NCI-H2107 treated with DMSO at 0.1 percent for 48 hours (cell line): ENCODE measurements around the gene MNT.

Experiments used
- DNase-seq: peaks from one replicate; lab custom pipeline; 2025; ENCODE audit not compliant: unreplicated experiment; lab: John Stamatoyannopoulos, UW

MNT gene

DNA sequence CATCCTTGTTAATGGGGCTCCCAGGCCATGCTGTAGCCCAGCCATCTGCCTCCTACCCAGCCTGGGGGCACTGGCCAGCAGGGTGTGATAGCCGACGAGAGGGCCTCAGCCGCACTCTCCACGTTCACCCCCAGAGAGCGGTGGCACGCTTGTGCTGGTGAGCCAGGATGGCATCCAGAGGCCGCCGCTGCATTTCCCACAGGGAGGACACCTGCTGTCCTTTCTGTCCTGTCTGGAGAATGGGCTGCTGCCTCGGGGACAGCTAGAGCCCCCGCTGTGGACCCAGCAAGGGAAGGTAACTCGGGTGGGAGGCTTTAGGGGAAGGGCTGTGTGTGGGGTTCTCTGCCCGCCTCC is 36.1 kb downstream of the MNT start:
- no peak for DNase-seq

DNA sequence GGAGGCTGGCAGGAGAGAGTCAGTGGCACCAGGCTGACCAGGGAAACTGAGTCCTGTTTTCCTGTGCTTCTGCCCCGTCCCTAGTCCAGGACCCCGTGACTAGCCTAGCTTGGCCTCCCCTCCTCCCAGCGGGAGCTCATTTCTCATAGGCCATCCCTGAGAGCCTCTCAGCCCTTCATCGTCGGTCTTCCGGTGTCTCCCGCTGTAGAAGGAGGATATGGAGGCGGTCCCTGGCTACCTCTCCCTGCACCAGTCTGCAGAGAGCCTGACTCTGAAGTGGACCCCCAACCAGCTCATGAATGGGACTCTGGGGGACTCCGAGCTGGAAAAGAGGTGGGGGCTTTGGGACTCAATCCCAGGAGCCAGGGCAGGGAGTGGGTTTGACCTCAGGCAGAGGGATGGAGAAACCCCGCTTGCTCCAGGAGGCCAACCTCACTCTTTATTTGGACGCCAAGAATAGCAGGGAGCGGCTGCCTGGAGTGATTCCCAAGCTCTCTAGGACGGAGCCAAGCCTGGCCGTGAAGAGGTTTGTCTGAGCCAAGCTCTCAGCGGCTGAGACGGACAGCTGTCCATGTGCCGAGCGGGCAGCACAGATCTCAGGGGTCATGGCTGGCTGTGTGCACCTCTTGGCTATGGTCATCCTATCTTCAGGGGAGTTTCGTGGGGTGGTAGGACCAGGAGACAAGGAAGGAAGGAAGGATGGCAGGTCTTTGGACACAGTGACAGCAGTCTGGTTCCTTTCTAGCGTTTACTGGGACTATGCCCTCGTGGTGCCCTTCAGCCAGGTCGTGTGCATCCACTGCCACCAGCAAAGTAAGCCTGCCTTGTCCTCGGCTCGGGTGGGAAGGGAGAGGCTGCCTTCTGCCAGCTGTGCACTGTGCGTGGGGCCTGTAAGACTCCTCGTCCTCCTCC is 36.8 kb downstream of the MNT start:
- DNase-seq = no peak

DNA sequence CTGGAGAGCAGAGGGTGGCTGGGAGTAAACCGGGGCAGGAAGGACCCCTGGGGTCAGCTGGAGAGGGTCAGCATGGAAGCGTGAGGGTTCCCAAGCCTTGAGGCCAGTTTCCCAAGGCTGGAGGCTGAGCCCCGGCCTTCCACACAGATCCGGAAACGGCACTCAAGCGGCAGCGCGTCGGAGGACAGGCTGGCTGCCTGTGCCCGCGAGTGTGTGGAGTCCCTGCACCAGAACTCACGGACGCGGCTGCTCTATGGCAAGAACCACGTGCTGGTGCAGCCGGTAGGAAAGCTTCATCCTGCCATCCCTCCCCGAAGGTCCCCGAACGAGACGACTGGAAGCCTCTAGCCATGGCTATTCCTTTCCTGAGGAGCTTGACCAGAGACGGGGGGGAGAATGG is 37.5 kb downstream of the MNT start:
- no peak for DNase-seq

DNA sequence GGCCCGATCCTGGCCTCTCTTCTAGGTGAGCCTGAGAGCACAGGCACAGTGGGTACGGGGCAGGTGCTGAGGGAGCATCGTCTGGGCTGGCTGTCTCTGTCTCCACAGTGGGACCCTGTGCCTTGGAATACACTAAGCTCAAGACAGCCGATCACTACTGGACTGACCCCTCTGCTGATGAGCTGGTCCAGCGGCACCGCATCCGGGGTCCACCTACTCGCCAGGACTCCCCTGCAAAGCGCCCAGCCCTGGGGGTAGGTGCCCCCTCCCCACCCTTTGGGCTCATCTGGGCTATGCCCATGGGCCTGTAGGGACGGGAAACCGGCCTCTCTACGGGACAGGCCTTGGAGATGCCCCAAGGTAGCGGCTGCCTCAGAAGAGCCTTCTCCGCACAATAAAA is 38.0 kb downstream of the MNT start:
- DNase-seq = no peak

DNA sequence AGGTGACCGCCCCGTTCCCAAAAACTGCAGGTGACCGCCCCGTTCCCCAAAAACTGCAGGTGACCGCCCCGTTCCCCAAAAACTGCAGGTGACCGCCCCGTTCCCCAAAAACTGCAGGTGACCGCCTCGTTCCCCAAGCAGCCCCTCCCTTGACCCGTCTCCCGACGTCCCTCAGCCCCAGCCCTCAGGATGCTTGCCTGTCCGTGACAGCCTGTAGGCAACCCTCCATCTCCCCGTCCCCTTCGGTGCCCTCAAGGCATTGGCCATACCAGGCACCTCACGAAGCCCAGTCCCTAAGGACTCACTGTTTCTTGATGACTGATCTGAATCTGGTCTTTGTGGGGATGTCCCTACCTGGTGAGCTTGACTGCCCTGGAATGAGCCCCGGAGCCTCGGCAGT is 38.4 kb downstream of the MNT start:
- DNase-seq = no peak

DNA sequence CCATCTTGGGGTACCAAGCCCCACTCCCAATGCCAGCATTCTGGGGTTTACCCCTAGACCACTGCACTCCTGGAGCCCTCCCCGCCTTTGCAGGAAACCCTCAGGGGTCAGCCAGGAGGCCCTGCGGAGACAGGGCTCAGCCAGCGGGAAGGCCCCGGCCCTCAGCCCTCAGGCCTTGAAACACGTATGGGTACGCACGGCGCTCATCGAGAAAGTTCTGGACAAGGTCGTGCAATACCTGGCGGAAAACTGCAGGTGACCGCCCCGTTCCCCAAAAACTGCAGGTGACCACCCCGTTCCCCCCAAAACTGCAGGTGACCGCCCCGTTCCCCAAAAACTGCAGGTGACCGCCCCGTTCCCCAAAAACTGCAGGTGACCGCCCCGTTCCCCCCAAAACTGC is 38.8 kb downstream of the MNT start:
- no peak for DNase-seq

DNA sequence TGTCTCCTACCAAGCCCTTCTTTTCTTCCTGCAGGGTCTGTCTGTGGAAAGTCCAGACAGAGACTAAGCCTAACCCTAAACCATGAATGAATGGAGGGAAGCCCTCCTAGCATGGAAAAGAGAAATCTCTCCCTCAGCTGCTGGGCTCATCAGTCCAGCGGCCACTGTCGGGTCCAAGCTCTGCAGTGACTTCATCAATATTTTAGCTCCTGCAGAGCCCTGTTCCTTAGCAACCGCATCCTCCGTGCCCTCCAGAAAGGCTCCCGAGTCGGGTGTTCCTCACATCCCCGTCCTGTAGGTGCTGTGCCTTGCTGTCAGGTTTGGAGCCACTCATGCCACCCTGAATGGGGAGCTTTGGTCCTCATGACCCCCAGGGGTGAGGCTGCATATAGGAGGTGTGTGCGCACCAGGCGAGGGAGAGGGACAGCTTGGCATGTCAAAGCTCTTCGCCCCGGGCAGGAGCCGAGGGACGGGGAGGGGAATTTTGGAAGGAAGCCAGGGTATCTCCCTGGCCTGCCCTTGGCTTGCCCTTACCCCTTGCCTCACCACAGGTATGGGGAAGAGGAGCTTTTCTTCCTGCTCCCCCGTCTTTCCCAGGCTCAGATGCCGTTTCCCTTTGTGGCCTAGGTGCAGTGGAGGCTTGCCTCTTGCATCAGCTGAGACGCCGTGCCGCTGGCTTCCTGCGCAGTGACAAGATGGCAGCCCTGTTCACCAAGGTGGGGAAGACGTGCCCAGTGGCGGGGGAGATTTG is 39.7 kb downstream of the MNT start:
- DNase-seq = no peak

DNA sequence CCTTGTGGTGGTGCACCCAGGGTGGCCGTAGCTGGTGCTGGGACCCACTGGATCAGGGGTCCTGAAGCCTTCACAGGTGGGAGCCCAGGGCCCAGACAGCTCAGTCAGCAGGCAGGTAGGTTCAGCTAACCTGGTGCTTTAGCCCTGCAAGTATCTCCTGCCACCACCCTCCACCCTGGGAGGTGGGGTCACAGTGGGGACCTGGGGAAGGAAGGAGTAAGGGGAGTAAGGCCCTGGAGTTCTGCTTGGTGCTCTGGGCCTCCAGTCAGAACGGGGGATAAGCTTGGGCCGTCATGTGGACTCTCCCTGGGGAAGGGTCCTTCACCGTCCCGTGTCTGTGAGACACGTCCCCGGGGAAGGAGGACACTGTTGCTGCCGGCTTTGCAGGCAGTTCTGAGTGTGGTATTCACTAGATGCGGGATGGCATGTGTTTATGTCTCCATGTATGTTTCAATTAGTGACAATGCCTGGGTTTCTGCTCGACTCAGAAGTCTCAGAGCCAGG is 42.9 kb downstream of the MNT start:
- DNase-seq = no peak

DNA sequence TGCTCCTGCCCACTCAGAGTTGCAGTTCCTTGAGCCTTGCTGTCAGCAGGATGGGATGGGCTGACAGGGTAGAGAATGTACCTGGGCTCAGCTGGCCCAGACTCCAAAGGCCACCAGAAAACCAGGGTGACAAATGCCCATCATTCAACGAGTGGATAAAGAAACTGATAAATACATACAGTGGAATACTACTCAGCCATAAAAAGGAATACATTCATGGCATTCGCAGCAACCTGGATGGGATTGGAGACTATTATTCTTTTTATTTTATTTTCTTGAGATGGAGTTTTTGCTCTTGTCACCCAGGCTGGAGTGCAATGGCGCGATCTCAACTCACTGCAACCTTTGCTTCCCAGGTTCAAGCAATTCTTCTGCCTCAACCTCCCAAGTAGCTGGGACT is 43.6 kb downstream of the MNT start:
- DNase-seq = no peak

DNA sequence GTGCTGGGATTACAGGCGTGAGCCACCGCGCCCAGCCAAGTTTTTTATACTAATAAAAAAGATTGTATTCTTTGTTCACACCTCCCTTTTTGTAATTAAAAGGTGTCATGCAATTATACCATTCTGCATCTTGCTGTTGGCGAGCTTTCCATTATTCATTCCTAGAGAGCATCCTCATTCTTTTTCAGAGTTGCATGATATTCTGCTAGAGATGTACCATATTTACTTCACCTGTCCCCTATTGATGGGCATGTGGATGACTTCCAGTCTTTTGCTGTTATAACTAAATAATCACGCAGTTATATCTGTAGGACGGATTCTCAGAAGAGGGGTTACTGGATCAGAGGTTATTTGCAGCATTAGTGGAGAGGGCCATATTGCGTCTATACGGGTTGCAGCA is 46.5 kb downstream of the MNT start:
- no peak for DNase-seq

DNA sequence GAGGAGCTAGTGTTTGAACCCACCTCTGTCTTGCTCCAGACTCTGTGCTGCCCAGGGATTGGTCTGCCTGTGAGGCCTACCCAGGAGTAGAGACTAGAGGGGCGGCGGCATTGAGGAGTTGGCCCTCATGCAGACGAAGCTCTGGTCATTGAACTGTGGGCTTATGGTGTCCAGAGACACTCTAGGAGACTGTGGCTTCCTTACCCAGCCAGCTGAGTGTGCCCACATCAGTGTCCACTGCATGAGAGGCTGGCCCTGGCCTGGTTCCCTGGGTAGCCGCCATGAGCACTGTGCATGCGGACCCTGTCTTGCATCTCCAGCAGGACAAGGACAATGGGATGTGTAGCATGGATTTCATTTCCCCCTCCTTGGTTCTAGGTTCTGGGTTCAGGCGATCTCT is 49.6 kb downstream of the MNT start:
- DNase-seq = no peak

DNA sequence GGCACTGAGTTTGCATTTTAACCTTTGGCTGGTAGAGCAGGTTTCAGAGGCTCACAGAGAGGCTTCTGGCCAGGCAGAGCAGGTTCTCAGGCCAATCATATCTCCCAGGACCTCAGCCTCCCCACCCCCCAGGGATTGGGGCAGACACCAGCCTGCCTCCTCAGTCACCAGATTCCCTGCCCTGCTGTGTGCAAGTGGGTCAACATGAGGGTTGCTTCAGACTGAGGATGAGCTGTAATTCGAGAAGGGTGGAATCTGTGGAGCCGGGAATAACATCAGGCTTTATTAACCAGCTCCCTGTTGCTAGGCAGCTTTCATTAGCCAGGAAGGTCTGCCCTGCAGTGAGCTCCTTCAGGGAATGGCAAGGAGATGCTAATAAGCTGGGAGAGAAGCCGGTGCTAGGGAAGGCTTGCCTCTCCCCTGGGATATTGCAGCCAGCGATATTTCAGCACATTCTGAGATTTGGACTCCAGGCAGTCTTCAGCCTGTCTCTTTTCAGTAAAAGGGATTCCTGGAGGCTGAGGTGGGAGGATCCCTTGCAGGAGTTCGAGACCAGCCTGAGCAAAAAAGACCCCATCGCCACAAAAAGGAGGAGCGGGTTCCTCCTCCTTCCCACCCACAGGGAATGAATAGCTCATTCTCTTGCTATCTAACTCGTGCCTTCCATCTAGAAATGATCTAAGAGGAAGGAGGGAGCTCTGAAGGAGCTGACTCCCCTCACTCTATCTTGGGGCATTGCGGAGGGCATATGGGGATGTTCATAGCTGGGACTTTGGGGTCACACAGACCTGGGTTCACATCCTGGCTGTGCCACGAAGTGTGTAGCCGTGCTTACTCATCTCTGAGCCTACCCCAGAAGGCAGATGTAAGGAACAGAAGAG is 52.8 kb downstream of the MNT start:
- peak; percentile 68 for DNase-seq

DNA sequence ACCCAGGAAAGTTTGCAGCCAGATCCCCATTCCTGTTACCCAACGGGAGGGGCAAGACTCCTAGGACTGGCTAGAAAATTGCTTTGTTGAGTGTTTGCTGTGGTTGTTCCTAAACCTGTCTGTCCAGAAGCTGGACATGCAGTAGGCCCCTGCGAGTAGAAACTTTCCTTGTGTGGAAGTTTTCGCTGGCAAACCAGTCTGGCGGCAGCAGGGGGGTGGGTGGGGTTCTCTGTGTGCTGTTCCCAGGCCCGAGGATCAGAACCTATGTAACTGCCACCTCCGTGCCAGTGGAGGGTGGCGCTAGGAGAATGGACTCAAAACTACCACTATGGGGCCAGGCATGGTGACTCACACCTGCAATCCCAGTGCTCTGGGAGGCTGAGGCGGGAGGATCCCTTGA is 54.4 kb downstream of the MNT start:
- no peak for DNase-seq

DNA sequence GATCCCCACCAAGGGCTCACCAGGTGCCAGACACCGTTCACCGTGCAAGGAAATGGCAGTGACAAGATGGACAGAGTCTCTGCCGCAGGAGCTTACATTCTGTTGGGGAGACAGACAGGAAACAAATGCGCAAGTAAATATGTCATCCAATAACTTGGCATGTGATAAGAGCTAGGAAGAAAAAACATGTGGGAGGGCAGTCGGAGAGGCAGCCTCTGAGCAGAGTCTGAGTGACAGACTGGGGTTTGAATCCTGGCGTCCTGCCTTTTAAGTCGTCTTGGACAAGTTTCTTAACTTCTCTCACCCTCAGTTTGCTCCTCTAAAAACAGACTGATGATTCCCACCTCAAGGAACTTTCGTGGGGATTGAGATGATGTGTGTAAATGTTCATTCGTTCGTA is 56.3 kb downstream of the MNT start:
- DNase-seq = no peak

DNA sequence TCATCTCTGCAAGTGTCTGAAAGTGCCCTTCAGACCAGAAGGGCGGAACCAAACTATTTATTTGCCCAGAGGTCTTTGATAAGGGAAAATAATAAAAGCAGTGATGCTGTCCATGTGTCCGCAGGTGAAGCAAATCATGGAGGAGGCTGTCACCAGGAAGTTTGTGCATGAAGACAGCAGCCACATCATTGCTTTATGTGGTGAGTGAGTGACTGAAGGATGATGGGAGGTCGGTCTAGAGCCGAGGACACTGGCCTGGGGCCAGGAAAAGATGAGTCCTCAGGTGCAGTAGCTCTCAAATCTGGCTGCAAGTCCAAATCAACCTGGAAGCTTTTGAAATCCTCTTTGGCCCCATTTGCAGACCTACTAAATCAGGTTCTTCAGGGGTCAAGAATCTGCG is 57.4 kb downstream of the MNT start:
- DNase-seq = no peak

DNA sequence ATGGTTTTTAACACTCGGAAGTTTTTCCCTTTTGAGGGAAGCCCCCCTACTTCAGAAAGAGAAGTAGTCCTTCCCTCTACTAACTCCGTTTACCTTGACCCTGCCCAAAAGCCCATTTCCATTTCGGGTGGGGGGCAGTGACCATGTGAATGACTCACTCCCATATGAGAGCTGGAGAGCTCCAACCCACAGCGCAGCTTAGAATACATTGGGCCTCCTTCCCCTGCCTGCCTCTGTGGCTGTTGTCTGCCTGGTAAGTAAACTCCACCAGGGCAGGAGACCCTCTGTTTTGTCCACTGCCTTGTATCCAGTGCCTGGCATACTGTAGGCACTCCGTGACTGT is 62.6 kb downstream of the MNT start:
- no peak for DNase-seq

DNA sequence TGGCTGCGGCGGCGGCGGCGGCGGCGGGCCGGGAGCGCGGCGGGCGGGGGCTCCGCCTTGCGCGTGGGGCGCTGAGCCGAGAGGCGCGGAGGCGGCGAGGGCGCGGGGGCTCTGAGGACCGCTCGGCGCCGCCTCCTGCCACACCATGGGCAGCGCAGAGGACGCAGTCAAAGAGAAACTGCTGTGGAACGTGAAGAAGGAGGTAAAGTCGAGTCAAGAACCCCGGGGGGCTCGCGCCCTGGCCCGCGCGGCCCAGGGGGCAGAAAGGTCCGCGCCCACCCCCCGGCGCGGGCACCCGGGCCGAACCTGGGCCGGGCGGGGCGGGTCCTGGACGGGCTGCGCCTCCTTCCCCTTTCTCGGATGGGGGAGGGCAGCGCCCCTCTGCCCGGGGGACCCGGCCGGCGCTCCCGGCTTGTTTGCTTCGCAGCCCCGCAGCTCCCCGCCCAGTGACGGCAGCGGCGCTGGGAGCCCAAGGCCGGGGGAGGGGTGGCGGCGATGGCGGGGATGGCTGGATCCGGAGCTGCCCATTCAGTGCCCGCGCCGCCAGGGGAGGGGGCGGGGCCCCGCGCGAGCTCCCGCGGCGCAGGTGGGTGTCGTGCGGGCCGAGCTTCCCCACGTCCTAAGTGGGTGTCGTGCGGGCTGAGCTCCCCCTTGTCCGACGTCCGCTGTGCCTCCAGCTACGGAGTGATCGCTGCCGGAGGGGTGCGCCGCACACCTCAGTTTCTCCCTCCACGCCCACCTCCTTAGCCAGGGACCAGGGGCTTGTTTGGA is 63.1 kb downstream of the MNT start:
- no peak for DNase-seq

DNA sequence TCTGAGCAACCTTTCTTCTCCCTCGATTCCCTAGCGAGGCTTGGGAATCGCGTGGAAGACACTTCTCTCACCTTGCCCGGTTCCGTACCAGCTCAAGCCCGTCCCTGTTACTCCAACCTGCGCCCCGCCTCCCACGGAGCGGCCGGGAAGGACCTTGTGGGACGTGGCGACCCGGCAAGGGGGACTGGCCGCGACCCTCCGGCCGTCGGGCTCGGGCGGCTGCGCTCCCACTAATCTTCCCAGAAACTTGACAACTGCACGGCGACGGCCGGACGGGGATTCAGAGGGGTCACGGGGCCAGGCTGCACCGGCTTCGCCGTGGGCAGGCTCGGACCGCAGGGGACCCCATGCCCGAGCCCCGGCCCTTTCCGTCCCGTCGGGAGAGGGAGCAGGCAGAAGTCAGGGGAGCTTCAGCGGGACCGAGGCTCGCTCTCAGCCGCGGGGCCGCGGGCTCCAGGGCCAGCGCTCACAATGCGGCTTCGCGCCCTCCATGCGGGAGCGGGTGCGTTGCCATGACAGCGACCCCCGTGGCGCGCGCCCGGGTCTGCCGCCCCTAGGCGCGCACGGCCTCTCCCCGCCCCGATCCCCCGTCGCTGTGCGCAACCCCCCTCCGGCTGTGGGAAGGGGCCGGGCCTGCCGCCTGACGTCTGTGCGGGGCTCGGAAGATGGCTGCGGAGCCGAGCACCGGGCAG is 63.9 kb downstream of the MNT start, which contains the start of gene SGSM2:
Gene SGSM2 (plus strand): TSS at position 650 of the 692 bp plus-strand sequence. CDS start 188 bp downstream, outside the sequence.
- peak; percentile 2 for DNase-seq

DNA sequence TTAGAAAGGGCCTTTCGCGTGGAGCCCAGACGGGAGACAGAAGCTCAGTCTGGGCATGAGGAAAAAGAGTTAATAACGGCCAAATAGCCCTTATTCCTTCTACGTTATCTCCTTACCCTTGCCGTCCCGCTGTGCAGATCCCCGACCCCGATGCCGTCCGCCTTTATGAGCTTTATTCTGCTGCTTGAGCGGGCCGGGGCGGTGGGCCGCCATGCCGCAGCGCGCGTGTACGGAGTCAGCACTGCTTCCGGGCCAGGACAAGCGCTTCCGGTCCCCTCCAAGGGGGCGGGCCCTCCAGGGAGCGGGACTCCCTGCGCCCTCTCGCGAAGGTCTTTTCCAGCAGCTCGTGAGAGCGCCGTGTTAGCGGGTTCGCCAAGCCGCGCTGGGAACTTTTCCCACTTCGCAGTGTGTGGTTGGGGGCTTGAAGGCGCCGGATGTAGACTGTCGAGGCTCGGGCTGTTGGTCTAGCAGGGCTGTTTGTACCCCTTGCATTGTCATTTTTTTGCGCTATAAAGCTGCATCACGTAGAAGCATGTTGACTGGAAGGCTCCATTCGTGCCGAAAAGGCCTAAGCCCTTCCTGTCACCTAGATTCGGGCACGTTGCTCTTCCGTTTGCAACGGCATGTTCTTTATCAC is 64.5 kb downstream of the MNT start, which contains the start of gene TSR1:
Gene TSR1 (minus strand): TSS at position 243 of the 637 bp plus-strand sequence. CDS start 30 bp downstream, at position 213.
- DNase-seq = peak; percentile 57
